CD4-positive, CD25-positive, alpha-beta regulatory T cell (primary cell): Measurements from ENCODE around the gene CCDC91. TPM values are rescaled to one million over a fixed set of nuclear protein-coding genes. Genes with fewer than 3 reads are reported as not detected.
"Not testable (repeated sequence)": the region's sequence is repeated elsewhere in the genome, so short reads cannot be mapped to it uniquely, and the experiment has no call there.

ENCODE experiments used
- ATAC-seq, 2 donors: fragments of 150-1000 bp; cut with Tn5 transposase; one replicate each; pipeline ENCODE4 v1.10.0; 2021; ENCODE audit warnings: low read depth in 2 of 2, moderate number of reproducible peaks in 2 of 2, moderate library complexity in 1 of 2
- DNase-seq, 3 donors: peaks; one replicate each; pipeline versions ENCODE4 v3.0.0 to v3.0.0-alpha.2; 2012 to 2022; ENCODE audit warnings: mixed read lengths in 1 of 3
- H3K27ac ChIP-seq: one replicate; pipeline ENCODE4 v1.7.0; 2013; ENCODE audit warnings: mild to moderate bottlenecking, low read length; ENCODE audit not compliant: insufficient read depth, poor library complexity, severe bottlenecking
- H3K27me3 ChIP-seq: one replicate; pipeline ENCODE4 v1.7.0; 2013; ENCODE audit warnings: low read length; ENCODE audit not compliant: control insufficient read depth, insufficient read depth
- H3K36me3 ChIP-seq: one replicate; pipeline ENCODE4 v1.7.0; 2013; ENCODE audit warnings: mild to moderate bottlenecking, low read length, moderate library complexity; ENCODE audit not compliant: control insufficient read depth, insufficient read depth
- H3K4me1 ChIP-seq: 2 replicates; pipeline ENCODE4 v1.7.0; 2013; ENCODE audit warnings: mild to moderate bottlenecking, low read length; ENCODE audit not compliant: insufficient read depth, control insufficient read depth, poor library complexity, severe bottlenecking
- H3K4me3 ChIP-seq: one replicate; pipeline ENCODE4 v1.7.0; 2013; ENCODE audit warnings: low read depth, mild to moderate bottlenecking, low read length, moderate library complexity
- H3K9me3 ChIP-seq, 2 experiments: 1 replicate in 1 of 2; 2 replicates in 1 of 2; pipeline ENCODE4 v1.7.0; 2013; ENCODE audit warnings: low read length in 2 of 2, mild to moderate bottlenecking in 1 of 2, moderate library complexity in 1 of 2; ENCODE audit not compliant: control insufficient read depth in 2 of 2
- H3K27ac Mint-ChIP-seq, 3 donors: one replicate each; pipeline ENCODE4 v1.8.0; 2020 to 2022; ENCODE audit warnings: mild to moderate bottlenecking in 3 of 3, mixed read lengths in 3 of 3, moderate library complexity in 2 of 3
- H3K27me3 Mint-ChIP-seq: one replicate; pipeline ENCODE4 v1.8.0; 2022; ENCODE audit warnings: mild to moderate bottlenecking, mixed read lengths
- H3K36me3 Mint-ChIP-seq: one replicate; pipeline ENCODE4 v1.8.0; 2020; ENCODE audit warnings: mixed read lengths
- H3K4me1 Mint-ChIP-seq, 4 donors: one replicate each; pipeline ENCODE4 v1.8.0; 2020 to 2022; ENCODE audit warnings: mixed read lengths in 4 of 4, mild to moderate bottlenecking in 1 of 4
- H3K4me3 Mint-ChIP-seq, 4 donors: one replicate each; pipeline ENCODE4 v1.8.0; 2020 to 2022; ENCODE audit warnings: mild to moderate bottlenecking in 4 of 4, mixed read lengths in 4 of 4, moderate library complexity in 3 of 4
- H3K9me3 Mint-ChIP-seq, 7 donors: one replicate each; pipeline ENCODE4 v1.8.0; 2020 to 2022; ENCODE audit warnings: mixed read lengths in 7 of 7, mild to moderate bottlenecking in 3 of 7, moderate library complexity in 2 of 7
- polyA plus RNA-seq, 4 donors: library from polyadenylated mRNA; unstranded; fragments of 300-500 nt; fragmentation: Illumina TruSeq; gene quantifications; one replicate each; pipeline ENCODE4 v1.2.3, GENCODE V29; 2021
- total RNA-seq: library from RNA; stranded (reverse); gene quantifications from one replicate; pipeline ENCODE4 v1.2.3, GENCODE V29; 2022

Gene CCDC91
- total and polyA plus RNA-seq, 5 donors from 2014 or later: 59.4 to 74.0 (median 66.2) TPM

- ATAC-seq: no peak
- peaks cover 0 to 6% (median 0%) of the 10 kb centered on the region in 7 donors for H3K9me3 Mint-ChIP-seq
Measured at GRCh38 chr12:28265435-28266042, 75.3 kb downstream of the CCDC91 start.

DNA sequence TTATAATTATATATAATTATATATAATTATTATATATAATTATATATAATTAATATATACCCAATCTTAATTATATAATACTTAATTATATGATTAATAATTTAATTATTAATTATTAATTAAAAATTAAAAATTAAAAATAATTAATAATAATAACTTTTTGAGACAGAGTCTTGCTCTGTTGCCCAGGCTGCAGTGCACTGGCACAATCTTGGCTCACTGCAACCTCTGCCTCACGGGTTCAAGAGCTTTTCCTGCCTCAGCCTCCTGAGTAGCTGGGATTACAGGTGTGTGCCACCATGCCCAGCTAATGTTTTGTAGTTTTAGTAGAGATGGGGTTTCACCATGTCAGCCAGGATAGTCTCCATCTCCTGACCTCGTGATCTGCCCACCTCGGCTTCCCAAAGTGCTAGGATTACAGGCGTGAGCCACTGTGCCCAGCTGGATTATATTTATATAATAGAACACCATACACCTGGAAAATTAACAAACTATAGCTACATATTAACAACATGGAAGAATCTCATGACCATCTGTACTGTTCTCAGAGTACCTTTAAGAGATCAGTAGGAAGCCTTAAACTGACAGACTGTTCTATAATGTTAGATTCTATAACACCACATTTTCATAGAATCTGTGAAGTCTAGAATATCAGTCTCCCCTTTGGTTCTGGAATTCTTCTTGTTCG, 77.8 kb downstream of the CCDC91 start:
- Mint-ChIP-seq H3K9me3 (peaks cover 0 to 20% (median 6%) of the 10 kb centered on the region in 7 donors), H3K36me3 (peaks cover 25% of the 10 kb centered on the region), H3K4me1 (peaks cover 5 to 18% (median 7%) of the 10 kb centered on the region in 4 donors)
- not testable (repeated sequence) for H3K4me3 ChIP-seq, DNase-seq, H3K27me3 ChIP-seq, H3K27me3 Mint-ChIP-seq, H3K27ac Mint-ChIP-seq, H3K4me3 Mint-ChIP-seq, H3K27ac ChIP-seq, ATAC-seq, H3K4me1 ChIP-seq
- Histone ChIP-seq H3K9me3 (peaks cover 12 to 18% of the 10 kb centered on the region in 2 experiments), H3K36me3 (peaks cover 19% of the 10 kb centered on the region)

More at GRCh38 chr12:28265435-28266042, 75.3 kb downstream of the CCDC91 start:
- H3K27me3 Mint-ChIP-seq: no peaks in the 10 kb centered on the region
- no peak overlapping the region for H3K4me3 ChIP-seq
- peaks cover 31% of the 10 kb centered on the region for H3K36me3 Mint-ChIP-seq
- H3K4me1 ChIP-seq: no peaks in the 10 kb centered on the region
- peaks cover 18% of the 10 kb centered on the region for H3K36me3 ChIP-seq
- H3K4me1 Mint-ChIP-seq: peaks cover 5 to 21% (median 12%) of the 10 kb centered on the region in 4 donors
- H3K9me3 ChIP-seq: peaks cover 0 to 7% of the 10 kb centered on the region in 2 experiments
- H3K27ac Mint-ChIP-seq: peak overlapping the region in 1 of 3 donors; percentile 33
- no peaks in the 10 kb centered on the region for H3K27me3 ChIP-seq
- H3K27ac ChIP-seq: no peak overlapping the region
- DNase-seq: no peak
- H3K4me3 Mint-ChIP-seq: peak overlapping the region in 1 of 4 donors; percentile 38

GRCh38 chr12:28268608-28269229, 78.5 kb downstream of the CCDC91 start:
- H3K27me3 ChIP-seq: no peaks in the 10 kb centered on the region
- Mint-ChIP-seq H3K27me3 (no peaks in the 10 kb centered on the region), H3K9me3 (peaks cover 0 to 20% (median 6%) of the 10 kb centered on the region in 7 donors), H3K4me1 (peaks cover 4 to 12% (median 6%) of the 10 kb centered on the region in 4 donors), H3K27ac (no peak overlapping the region), H3K4me3 (no peak overlapping the region), H3K36me3 (peaks cover 25% of the 10 kb centered on the region)
- H3K4me3 ChIP-seq: no peak overlapping the region
- no peaks in the 10 kb centered on the region for H3K4me1 ChIP-seq
- H3K9me3 ChIP-seq: peaks cover 12 to 18% of the 10 kb centered on the region in 2 experiments
- H3K27ac ChIP-seq: no peak overlapping the region
- no peak for ATAC-seq
- no peak for DNase-seq
- H3K36me3 ChIP-seq: peaks cover 19% of the 10 kb centered on the region

GRCh38 chr12:28269851-28270250, 79.6 kb downstream of the CCDC91 start:
- H3K27me3 ChIP-seq: no peaks in the 10 kb centered on the region
- Mint-ChIP-seq H3K27me3 (no peaks in the 10 kb centered on the region), H3K4me1 (peaks cover 4 to 13% (median 9%) of the 10 kb centered on the region in 4 donors), H3K27ac (no peak overlapping the region), H3K36me3 (peaks cover 33% of the 10 kb centered on the region), H3K4me3 (no peak overlapping the region), H3K9me3 (peaks cover 0 to 20% (median 6%) of the 10 kb centered on the region in 7 donors)
- ATAC-seq: no peak
- peaks cover 19% of the 10 kb centered on the region for H3K36me3 ChIP-seq
- H3K27ac ChIP-seq: no peak overlapping the region
- no peak for DNase-seq
- H3K4me1 ChIP-seq: no peaks in the 10 kb centered on the region
- H3K9me3 ChIP-seq: peaks cover 12 to 18% of the 10 kb centered on the region in 2 experiments
- no peak overlapping the region for H3K4me3 ChIP-seq

GRCh38 chr12:28278499-28278898, 88.2 kb downstream of the CCDC91 start:
- H3K27ac Mint-ChIP-seq: peak overlapping the region in 1 of 3 donors; percentile 2
- no peak for ATAC-seq
- H3K9me3 Mint-ChIP-seq: peaks cover 0 to 5% (median 2%) of the 10 kb centered on the region in 7 donors
- Histone ChIP-seq H3K9me3 (no peaks in the 10 kb centered on the region), H3K4me1 (no peaks in the 10 kb centered on the region), H3K4me3 (no peak overlapping the region), H3K27ac (no peak overlapping the region), H3K36me3 (no peaks in the 10 kb centered on the region), H3K27me3 (no peaks in the 10 kb centered on the region)
- H3K4me1 Mint-ChIP-seq: peaks cover 10 to 41% (median 23%) of the 10 kb centered on the region in 4 donors
- H3K27me3 Mint-ChIP-seq: no peaks in the 10 kb centered on the region
- H3K4me3 Mint-ChIP-seq: no peak overlapping the region
- peaks cover 34% of the 10 kb centered on the region for H3K36me3 Mint-ChIP-seq
- no peak for DNase-seq

GRCh38 chr12:28278960-28279359, 88.7 kb downstream of the CCDC91 start:
- H3K4me1 Mint-ChIP-seq: peaks cover 14 to 41% (median 24%) of the 10 kb centered on the region in 4 donors
- Histone ChIP-seq H3K4me3 (no peak overlapping the region), H3K36me3 (no peaks in the 10 kb centered on the region), H3K4me1 (no peaks in the 10 kb centered on the region), H3K27ac (no peak overlapping the region), H3K9me3 (no peaks in the 10 kb centered on the region), H3K27me3 (no peaks in the 10 kb centered on the region)
- peaks cover 34% of the 10 kb centered on the region for H3K36me3 Mint-ChIP-seq
- peak overlapping the region in 1 of 3 donors; percentile 51 for H3K27ac Mint-ChIP-seq
- peaks cover 0 to 5% (median 2%) of the 10 kb centered on the region in 7 donors for H3K9me3 Mint-ChIP-seq
- no peak overlapping the region for H3K4me3 Mint-ChIP-seq
- no peak for ATAC-seq
- no peak for DNase-seq
- no peaks in the 10 kb centered on the region for H3K27me3 Mint-ChIP-seq

DNA sequence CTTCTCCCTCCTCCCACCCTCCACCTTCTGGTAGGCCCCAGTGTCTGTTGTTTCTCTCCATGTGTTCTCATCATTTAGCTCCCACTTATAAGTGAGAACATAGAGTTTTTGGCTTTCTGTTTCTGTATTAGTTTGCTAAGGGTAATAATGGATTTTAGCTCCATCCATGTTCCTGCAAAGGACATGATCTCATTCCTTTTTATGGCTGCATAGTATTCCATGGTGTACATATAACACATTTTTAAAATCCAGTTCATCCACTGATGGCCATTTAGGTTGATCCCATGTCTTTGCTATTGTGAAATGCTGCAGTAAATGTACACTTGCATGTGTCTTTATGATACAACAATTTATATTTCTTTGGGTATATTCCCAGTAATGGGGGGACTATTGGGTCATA, 96.1 kb downstream of the CCDC91 start:
- DNase-seq: no peak
- H3K9me3 Mint-ChIP-seq: peaks cover 8 to 38% (median 19%) of the 10 kb centered on the region in 7 donors
- peaks cover 6 to 35% (median 25%) of the 10 kb centered on the region in 4 donors for H3K4me1 Mint-ChIP-seq
- ATAC-seq: no peak
- H3K27ac ChIP-seq: no peak overlapping the region
- H3K27me3 Mint-ChIP-seq: no peaks in the 10 kb centered on the region
- peaks cover 11% of the 10 kb centered on the region for H3K36me3 ChIP-seq
- H3K36me3 Mint-ChIP-seq: peaks cover 55% of the 10 kb centered on the region
- H3K4me1 ChIP-seq: no peaks in the 10 kb centered on the region
- no peak overlapping the region for H3K4me3 ChIP-seq
- H3K9me3 ChIP-seq: peaks cover 18% of the 10 kb centered on the region in 2 experiments
- H3K27ac Mint-ChIP-seq: no peak overlapping the region
- no peaks in the 10 kb centered on the region for H3K27me3 ChIP-seq
- H3K4me3 Mint-ChIP-seq: no peak overlapping the region
